ENCODE measurements around the gene RARRES2. TPM values are rescaled to one million over a fixed set of nuclear protein-coding genes. Genes with fewer than 3 reads are reported as not detected.

RARRES2 gene
- total RNA-seq, 1 experiment from 2014 or later: not detected

DNA sequence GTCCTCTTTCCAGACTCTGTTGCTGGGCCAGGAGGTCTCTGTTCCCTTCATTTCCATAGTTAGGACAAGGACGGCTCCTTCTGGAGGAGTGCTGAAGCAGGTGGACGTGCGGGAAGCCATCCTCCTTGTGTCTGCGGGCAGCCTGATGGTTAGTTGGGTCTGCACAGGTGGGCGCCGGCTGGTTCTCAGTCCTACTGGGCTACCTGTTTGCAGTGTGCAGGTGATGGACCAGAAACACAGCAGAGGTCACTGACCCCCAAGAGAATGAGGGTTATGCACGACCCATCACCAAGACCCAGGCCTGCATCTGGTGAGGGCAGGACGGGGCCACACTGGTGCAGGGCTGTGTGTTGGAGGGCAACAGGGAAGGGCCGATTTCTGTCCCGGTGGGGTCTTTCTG lies 7.8 kb downstream of the RARRES2 start:
- no peaks in the 10 kb centered on the region for H3K9me3 ChIP-seq (replicated peaks)
- no peak overlapping the region for H3K4me3 ChIP-seq
- no peak overlapping the region for H3K27ac ChIP-seq
- no peaks in the 10 kb centered on the region for H3K4me1 ChIP-seq (replicated peaks)
- H3K36me3 ChIP-seq: no peaks in the 10 kb centered on the region
- no peak for DNase-seq (ENCODE audit: low read depth in 1 of 2, low spot score in 2 of 2)
- H3K27me3 ChIP-seq (replicated peaks): no peaks in the 10 kb centered on the region

DNA sequence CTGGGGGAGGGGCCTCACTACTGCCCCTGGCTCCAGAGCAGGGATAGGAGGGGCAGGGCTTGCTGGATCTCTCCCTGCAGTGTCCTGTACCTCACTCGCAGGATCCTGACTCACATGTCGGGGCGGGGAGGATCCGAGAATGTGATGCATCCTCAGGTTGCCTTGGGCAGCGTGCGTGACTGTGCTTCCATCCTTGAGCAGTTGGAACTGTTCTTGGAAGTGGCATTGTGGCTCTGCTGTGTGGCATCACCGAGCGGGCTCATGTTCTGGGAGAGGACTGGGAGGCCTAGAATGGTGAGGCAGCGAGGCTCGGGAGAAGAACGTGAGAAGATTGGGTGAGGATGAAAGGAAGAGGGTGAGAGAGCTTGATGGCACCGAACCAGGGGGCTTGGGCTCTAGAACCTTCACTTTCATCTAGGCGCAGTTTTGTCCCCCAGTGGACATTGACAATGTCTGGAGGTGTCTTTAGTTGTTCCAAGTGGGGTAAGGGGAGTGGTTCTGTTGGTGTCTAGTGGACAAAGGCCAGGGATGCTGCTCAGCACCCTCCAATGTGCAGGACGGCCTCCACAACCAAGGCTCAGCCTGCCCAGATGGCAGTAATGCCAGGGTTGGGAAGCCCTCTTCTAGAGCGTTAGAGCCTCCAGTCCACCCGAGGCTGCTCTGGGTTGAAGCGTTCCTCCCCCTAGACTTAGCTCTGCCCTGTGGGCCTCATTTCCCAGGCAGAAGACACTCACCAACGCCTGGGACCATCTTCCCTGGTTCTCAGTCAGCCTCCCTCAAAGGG lies 8.4 kb downstream of the RARRES2 start:
- Histone ChIP-seq H3K9me3 (replicated peaks) (no peaks in the 10 kb centered on the region), H3K36me3 (no peaks in the 10 kb centered on the region), H3K27me3 (replicated peaks) (no peaks in the 10 kb centered on the region), H3K27ac (no peak overlapping the region), H3K4me3 (no peak overlapping the region), H3K4me1 (replicated peaks) (no peaks in the 10 kb centered on the region)
- no peak for DNase-seq (ENCODE audit: low read depth in 1 of 2, low spot score in 2 of 2)

DNA sequence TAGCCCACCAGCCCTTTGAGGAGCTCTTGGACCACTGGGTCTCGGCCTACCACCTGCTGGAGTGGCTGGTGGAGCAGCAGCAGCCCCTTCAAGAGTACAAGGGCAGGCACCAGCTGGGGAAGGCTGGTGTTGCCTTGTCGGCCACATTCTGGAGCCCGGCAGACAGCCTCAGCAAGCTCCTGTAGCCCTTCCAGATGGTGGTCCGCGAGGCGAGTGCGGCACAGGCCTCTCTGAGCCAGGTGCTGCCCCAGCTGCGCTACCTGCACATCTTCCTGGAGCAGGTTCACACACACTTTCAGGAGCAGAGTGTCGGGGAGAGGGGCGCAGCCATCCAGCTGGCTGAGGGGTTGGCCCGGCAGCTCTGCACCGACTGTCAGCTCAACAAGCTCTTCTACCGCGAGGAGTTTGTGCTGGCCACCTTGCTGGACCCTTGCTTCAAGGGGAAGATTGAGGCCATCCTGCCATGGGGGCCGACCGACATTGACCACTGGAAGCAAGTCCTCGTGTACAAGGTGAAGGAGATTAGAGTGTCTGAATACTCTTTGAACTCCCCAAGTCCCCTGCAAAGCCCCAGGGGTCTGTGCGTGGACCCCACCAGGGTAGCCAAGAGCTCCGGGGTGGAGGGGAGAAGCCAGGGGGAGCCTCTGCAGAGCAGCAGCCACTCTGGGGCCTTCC lies 11.1 kb downstream of the RARRES2 start:
- Histone ChIP-seq H3K9me3 (replicated peaks) (no peaks in the 10 kb centered on the region), H3K4me1 (replicated peaks) (no peaks in the 10 kb centered on the region), H3K27ac (no peak overlapping the region), H3K36me3 (no peaks in the 10 kb centered on the region), H3K4me3 (no peak overlapping the region), H3K27me3 (replicated peaks) (no peaks in the 10 kb centered on the region)
- DNase-seq (ENCODE audit: low read depth in 1 of 2, low spot score in 2 of 2): no peak

DNA sequence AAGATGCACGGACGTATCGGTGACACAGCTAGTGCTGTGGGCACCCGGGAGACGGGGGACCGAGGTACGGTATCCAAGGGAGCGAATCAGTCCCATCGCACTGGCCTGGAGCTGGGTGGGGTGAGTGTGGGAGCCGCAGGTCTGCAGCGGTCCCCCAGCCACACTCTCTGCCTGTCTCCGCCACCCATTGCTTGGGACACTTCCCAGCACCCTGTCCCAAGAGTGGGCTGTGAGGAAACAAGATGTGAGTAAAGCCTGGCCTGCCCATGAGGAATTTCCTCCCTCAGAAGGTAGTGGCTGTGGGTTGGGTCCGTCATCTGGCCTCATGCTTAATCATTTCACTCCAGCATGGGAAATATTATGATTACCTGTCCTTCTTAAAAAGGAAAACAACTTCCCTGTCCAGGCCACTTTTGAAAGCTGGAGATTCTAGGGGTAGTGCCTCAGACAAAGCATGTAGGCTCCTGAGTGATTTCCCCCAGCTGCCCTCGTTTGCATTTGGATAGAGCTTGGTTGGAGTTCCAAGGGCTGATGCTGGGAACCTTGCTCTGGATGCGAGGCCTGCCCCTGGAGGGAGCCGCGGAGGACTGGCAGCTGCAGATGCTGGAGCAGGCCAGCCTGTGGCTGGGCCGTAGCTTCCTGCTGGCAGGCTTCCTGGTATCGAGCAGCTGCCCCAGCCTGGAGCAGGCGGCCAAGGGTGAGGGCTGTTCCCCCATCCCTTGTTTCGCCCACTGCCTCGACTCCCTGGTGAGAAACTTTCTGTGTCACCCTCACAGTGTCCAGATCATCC lies 11.9 kb downstream of the RARRES2 start:
- no peak for DNase-seq (ENCODE audit: low read depth in 1 of 2, low spot score in 2 of 2)
- no peak overlapping the region for H3K27ac ChIP-seq

DNA sequence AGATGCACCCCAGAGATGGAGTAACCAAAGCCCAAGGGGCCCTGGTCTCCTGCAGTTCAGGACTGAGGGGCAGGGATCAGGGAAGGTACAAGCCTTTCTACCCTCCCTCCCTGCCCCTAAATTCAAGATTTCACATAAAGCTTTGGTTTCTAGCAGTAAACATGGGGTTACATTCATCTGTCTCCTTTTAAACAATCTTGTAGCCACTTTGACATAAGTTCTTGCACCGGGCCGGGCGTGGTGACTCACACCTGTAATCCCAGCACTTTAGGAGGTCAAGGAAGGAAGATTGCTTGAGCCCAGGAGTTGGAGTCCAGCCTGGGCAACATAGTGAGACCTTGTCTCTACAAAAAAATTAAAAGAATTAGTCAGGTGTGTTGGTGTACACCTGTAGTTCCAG lies 14.1 kb downstream of the RARRES2 start:
- no peaks in the 10 kb centered on the region for H3K27me3 ChIP-seq (replicated peaks)
- H3K4me3 ChIP-seq: no peak overlapping the region
- H3K4me1 ChIP-seq (replicated peaks): no peaks in the 10 kb centered on the region
- DNase-seq (ENCODE audit: low read depth in 1 of 2, low spot score in 2 of 2): no peak
- H3K36me3 ChIP-seq: no peaks in the 10 kb centered on the region
- H3K9me3 ChIP-seq (replicated peaks): no peaks in the 10 kb centered on the region
- no peak overlapping the region for H3K27ac ChIP-seq

More for the DNA sequence above, 11.9 kb downstream of the RARRES2 start:
- Histone ChIP-seq H3K36me3 (no peaks in the 10 kb centered on the region), H3K4me3 (no peak overlapping the region), H3K4me1 (replicated peaks) (no peaks in the 10 kb centered on the region), H3K9me3 (replicated peaks) (no peaks in the 10 kb centered on the region), H3K27me3 (replicated peaks) (no peaks in the 10 kb centered on the region)

DNA sequence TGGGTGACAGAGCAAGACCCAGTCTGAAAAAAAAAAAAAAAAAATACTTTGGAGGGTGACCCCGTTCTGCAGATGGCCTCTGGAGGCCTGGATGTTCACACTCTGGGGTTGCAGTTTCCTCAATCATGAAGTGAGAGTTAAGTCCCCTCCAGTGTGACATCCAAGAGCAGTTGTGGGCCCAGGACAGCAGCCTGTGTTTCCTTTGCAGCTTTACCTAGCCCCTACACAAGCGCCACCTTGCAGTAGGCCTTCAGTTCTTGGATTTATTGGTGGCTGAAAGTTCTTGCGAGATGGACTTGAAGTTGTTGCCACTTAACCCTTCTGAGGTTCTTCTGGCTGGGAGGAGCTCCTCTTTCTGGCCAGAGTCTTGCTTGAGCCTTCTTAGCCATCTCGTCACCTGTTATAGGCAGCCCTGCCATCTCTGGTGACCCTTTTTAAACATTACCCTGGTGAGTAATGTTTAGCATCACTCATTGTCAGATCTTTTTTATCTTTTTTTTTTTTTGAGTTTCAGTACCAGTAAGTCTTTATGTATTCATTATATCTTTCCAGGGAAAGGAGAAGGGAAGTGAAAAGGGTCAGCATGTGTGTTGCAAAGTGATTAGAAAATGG lies 14.7 kb downstream of the RARRES2 start:
- Histone ChIP-seq H3K27me3 (replicated peaks) (no peaks in the 10 kb centered on the region), H3K9me3 (replicated peaks) (no peaks in the 10 kb centered on the region), H3K27ac (no peak overlapping the region), H3K36me3 (no peaks in the 10 kb centered on the region), H3K4me1 (replicated peaks) (no peaks in the 10 kb centered on the region), H3K4me3 (no peak overlapping the region)
- DNase-seq (ENCODE audit: low read depth in 1 of 2, low spot score in 2 of 2): no peak

DNA sequence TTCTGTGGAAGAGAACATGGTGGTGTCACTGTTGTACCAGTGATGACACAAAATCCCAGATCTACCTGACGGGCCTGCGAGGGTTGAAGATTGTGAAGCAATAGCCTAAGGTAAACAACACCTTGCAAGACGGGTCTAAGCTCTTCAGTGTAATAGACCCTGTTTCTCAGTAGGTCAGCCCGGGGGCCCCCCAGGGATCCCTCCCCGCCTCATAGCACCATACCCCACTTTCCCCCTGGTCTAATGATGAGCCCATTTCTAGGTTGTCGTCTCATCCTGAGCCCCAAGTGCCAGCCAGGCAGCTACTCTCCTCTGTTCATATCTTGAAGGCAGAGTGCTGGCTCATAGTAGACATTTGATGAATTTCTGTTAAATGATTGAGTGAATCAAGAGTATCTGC lies 15.5 kb downstream of the RARRES2 start:
- no peak overlapping the region for H3K4me3 ChIP-seq
- no peaks in the 10 kb centered on the region for H3K27me3 ChIP-seq (replicated peaks)
- no peaks in the 10 kb centered on the region for H3K9me3 ChIP-seq (replicated peaks)
- no peak for DNase-seq (ENCODE audit: low read depth in 1 of 2, low spot score in 2 of 2)
- no peak overlapping the region for H3K27ac ChIP-seq
- no peaks in the 10 kb centered on the region for H3K4me1 ChIP-seq (replicated peaks)
- no peaks in the 10 kb centered on the region for H3K36me3 ChIP-seq

DNA sequence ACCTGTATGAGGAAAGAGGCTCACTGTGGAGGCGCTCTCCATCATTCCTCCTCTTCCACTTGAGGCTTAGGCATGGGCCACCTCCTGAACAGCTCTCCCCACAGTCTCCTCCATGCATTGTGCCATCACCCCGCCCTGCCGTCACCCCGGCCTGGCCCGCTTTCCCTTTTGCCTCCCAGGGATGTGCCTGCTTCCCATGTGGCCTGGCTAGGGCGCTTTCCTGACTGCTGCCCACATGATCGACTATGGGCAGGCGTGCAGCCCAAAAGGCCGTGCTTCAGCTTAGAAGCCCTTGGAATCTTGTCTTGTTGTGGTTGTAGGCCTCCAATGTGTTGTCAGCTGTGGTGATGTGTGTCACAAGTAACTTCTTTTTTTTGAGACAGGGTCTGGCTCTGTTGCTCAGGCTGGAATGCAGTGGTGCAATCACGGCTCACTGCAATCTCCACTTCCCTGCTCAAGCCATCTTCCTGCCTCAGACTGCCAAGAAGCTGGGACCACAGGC lies 16.3 kb downstream of the RARRES2 start:
- Histone ChIP-seq H3K27ac (no peak overlapping the region), H3K4me3 (no peak overlapping the region), H3K27me3 (replicated peaks) (no peaks in the 10 kb centered on the region), H3K4me1 (replicated peaks) (no peaks in the 10 kb centered on the region), H3K9me3 (replicated peaks) (no peaks in the 10 kb centered on the region), H3K36me3 (no peaks in the 10 kb centered on the region)
- DNase-seq (ENCODE audit: low read depth in 1 of 2, low spot score in 2 of 2): no peak

DNA sequence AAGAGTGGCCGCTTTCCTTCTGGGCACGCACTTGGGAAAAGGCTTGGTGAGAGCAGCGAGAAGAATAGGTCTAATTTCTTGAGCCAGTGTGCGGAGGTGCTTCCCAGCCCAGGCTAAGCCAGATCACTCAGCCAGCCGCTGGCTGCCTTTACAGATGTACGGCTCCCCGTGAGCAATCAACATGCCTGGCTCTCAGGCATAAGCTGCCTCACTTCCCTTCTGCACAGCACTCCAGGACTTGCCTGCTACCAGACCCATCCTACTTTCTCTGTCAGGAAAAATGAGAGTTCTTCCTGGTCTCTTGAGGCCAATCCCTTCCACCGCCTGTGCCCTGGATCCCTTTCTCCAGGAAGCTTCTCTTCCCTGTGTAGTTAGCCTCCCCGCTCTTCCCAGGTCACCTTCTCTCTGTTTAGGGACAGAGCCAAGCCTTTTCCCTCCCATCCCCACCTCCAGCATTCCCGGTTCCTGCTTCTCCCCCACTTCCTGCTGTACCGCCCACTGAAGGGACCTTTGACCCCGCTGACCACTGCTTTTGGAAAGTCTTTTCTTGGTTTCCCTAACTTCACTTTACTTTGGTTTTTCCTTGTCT lies 17.0 kb downstream of the RARRES2 start:
- no peak overlapping the region for H3K27ac ChIP-seq
- no peaks in the 10 kb centered on the region for H3K27me3 ChIP-seq (replicated peaks)
- no peaks in the 10 kb centered on the region for H3K36me3 ChIP-seq
- H3K9me3 ChIP-seq (replicated peaks): no peaks in the 10 kb centered on the region
- no peak for DNase-seq (ENCODE audit: low read depth in 1 of 2, low spot score in 2 of 2)
- H3K4me1 ChIP-seq (replicated peaks): no peaks in the 10 kb centered on the region
- no peak overlapping the region for H3K4me3 ChIP-seq

DNA sequence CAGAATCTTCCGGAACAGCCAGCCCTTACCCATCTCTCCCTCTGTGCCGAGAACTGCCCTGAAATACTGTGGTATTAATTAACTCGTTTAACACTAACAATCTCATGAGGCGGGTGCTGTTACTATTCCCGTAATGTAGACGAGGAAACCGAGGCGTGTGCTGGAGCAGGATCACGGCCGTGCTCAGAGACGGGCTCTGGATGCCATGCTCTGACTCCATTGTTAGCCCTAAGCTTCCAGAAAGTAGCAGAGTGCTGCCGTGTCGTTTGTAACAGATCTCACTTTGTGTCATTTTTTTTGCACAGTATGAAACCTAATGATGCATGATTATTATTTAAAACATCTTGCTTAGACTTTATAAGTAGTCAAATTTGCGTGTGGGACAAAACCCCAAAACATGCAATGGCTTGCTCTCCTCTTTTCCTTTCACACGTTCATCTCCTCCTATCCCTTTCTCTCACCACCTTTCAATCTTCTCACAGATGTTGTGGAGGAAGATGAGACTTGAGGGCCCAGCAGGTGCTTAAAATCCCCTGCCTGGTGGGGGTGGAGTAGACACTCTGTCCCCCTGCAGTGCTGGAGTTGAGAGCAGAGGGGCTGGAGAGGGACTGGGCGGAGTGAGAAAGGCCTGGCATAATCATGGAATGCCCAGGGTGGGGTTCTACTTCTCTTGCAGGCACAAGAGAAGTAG lies 17.6 kb downstream of the RARRES2 start:
- no peaks in the 10 kb centered on the region for H3K4me1 ChIP-seq (replicated peaks)

DNA sequence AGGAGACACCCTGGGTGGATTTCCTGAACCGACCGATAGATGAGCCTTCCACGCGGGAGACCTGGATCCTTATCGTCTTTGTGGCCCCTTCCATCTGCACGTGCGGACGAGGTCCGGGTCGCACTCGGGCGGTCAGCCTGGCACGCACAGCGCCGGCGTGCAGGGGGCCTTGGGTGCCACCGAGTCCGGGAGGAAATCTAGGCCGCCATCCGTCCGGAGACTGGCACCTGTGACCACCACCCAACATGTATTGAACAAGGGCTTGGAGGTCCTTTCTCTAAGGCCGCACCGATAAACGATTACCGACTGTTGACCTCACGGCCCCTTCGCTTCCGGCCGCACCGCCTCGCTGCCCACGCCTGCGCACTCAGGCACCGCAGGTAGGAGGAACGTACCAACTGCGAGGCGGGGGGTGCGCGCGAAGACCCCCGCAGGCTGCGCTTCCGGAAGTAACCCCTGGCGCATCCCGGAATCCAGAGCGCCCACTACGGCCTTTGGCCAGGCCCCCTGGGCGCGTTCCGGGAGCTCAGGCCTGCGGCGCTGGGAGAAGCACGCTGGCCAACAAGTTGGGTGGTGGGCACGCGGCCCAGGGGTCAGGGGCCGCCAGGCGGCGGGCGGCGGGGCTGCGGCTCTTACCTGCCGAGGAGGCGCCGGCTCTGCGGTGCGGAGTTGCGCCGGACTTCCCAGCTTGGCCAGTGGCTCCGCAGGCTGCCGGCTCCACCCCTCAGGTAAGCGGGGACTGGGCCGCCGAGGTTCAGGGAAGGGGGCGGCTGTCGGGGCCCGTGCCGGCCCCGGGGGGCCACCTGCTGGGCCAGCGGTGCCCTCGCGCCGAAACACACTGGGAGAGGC lies 18.4 kb downstream of the RARRES2 start, which contains the start of the genes ACTR3C and LRRC61:
Gene ACTR3C, minus strand, starts transcription at position 713 of the 849 bp plus-strand sequence. CDS start 28,249 bp downstream, outside the sequence.
Gene LRRC61, plus strand, starts transcription at position 523 of the 849 bp plus-strand sequence. CDS start 13,507 bp downstream, outside the sequence.
- Histone ChIP-seq H3K27ac (no peak within 1 kb of the TSS), H3K27me3 (replicated peaks) (no peaks in the 10 kb centered on the region), H3K4me1 (replicated peaks) (no peaks in the 10 kb centered on the region), H3K9me3 (replicated peaks) (no peaks in the 10 kb centered on the region), H3K36me3 (no peaks in the 10 kb centered on the region), H3K4me3 (no peak within 1 kb of the TSS)
- no peak for DNase-seq (ENCODE audit: low read depth in 1 of 2, low spot score in 2 of 2)

More for the DNA sequence above, 17.6 kb downstream of the RARRES2 start:
- Histone ChIP-seq H3K4me3 (no peak overlapping the region), H3K27me3 (replicated peaks) (no peaks in the 10 kb centered on the region), H3K27ac (no peak overlapping the region), H3K36me3 (no peaks in the 10 kb centered on the region), H3K9me3 (replicated peaks) (no peaks in the 10 kb centered on the region)
- DNase-seq (ENCODE audit: low read depth in 1 of 2, low spot score in 2 of 2): no peak

Measured in SJSA1 (cell line).